KMS-11 (cell line): ENCODE measurements around the gene RGS10.

Experiments used
- H2AFZ ChIP-seq: fragments of 200-600 bp; sonication (generic); 2 replicates; pipeline ENCODE4 v1.6.1; 2016; ENCODE audit warnings: antibody characterized with exemption, mixed run types, low read depth
- H3K27ac ChIP-seq: fragments of 200-600 bp; sonication (generic); 2 replicates; pipeline ENCODE4 v1.6.1; 2016; ENCODE audit warnings: mild to moderate bottlenecking, mixed run types
- H3K27me3 ChIP-seq: fragments of 200-600 bp; sonication (generic); 2 replicates; pipeline ENCODE4 v1.6.1; 2017; ENCODE audit warnings: mild to moderate bottlenecking, low read depth, mixed run types, moderate library complexity; ENCODE audit not compliant: insufficient read depth
- H3K36me3 ChIP-seq: fragments of 200-600 bp; sonication (generic); 2 replicates; pipeline ENCODE4 v1.6.1; 2017; ENCODE audit warnings: mild to moderate bottlenecking, mixed run types; ENCODE audit not compliant: insufficient read depth
- H3K4me1 ChIP-seq: fragments of 200-600 bp; sonication (generic); 2 replicates; pipeline ENCODE4 v1.6.1; 2016; ENCODE audit warnings: mild to moderate bottlenecking, low read depth, mixed run types; ENCODE audit not compliant: poor library complexity, severe bottlenecking
- H3K4me2 ChIP-seq: fragments of 200-600 bp; sonication (generic); 2 replicates; pipeline ENCODE4 v1.7.0; 2016; ENCODE audit warnings: mild to moderate bottlenecking, mixed run types
- H3K4me3 ChIP-seq: fragments of 200-600 bp; sonication (generic); IDR thresholded peaks from 2 replicates; pipeline ENCODE4 v1.6.1; 2017; ENCODE audit warnings: low read depth, low read length, mixed read lengths; ENCODE audit not compliant: insufficient read depth
- H3K79me2 ChIP-seq: fragments of 200-600 bp; sonication (generic); 2 replicates; pipeline ENCODE4 v1.6.1; 2016; ENCODE audit warnings: low read depth, mixed run types; ENCODE audit not compliant: insufficient read depth
- H3K9ac ChIP-seq: fragments of 200-600 bp; sonication (generic); 2 replicates; pipeline ENCODE4 v1.6.1; 2016; ENCODE audit warnings: mild to moderate bottlenecking, mixed run types
- H4K20me1 ChIP-seq: fragments of 200-600 bp; sonication (generic); 2 replicates; pipeline ENCODE4 v1.6.1; 2016; ENCODE audit warnings: mild to moderate bottlenecking, mixed run types; ENCODE audit not compliant: insufficient read depth
- TF ChIP-seq, protein P1 (sequence below): fragments of 200-600 bp; sonication (generic); conservative IDR thresholded peaks from 2 replicates; pipeline ENCODE4 v1.6.1; 2017; ENCODE audit warnings: low read depth, mild to moderate bottlenecking, antibody characterized with exemption, low read length, moderate library complexity, mixed read lengths

RGS10 gene

DNA sequence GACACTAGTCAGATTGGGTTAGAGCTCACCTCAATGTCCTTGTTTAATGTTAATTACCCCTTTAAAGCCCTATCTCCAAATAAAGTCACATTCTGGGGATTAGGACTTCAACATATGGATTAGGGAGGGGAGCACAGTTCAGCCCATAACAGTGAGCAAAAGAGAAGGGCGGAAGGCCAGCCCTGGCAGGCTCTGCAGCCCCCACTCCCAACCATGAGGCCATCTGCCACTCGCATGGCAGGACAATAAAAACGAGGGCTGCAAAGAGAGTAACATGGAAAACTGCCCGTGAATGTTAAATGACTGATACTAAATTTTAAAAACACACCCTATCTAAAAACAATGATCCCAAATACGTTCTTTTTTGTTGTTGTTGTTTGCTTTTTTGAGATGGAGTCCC lies 38.7 kb downstream of the RGS10 start:
- no peaks in the 10 kb centered on the region for H3K4me1 ChIP-seq
- TF ChIP-seq, protein P1, sequence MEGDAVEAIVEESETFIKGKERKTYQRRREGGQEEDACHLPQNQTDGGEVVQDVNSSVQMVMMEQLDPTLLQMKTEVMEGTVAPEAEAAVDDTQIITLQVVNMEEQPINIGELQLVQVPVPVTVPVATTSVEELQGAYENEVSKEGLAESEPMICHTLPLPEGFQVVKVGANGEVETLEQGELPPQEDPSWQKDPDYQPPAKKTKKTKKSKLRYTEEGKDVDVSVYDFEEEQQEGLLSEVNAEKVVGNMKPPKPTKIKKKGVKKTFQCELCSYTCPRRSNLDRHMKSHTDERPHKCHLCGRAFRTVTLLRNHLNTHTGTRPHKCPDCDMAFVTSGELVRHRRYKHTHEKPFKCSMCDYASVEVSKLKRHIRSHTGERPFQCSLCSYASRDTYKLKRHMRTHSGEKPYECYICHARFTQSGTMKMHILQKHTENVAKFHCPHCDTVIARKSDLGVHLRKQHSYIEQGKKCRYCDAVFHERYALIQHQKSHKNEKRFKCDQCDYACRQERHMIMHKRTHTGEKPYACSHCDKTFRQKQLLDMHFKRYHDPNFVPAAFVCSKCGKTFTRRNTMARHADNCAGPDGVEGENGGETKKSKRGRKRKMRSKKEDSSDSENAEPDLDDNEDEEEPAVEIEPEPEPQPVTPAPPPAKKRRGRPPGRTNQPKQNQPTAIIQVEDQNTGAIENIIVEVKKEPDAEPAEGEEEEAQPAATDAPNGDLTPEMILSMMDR, result no peak
- no peaks in the 10 kb centered on the region for H3K36me3 ChIP-seq
- no peak overlapping the region for H2AFZ ChIP-seq
- H3K4me2 ChIP-seq, result no peak overlapping the region
- H3K9ac ChIP-seq, result no peak overlapping the region
- H3K4me3 ChIP-seq, result no peak overlapping the region
- H3K27me3 ChIP-seq, result no peaks in the 10 kb centered on the region
- no peak overlapping the region for H3K27ac ChIP-seq
- no peaks in the 10 kb centered on the region for H3K79me2 ChIP-seq
- H4K20me1 ChIP-seq, result no peaks in the 10 kb centered on the region

DNA sequence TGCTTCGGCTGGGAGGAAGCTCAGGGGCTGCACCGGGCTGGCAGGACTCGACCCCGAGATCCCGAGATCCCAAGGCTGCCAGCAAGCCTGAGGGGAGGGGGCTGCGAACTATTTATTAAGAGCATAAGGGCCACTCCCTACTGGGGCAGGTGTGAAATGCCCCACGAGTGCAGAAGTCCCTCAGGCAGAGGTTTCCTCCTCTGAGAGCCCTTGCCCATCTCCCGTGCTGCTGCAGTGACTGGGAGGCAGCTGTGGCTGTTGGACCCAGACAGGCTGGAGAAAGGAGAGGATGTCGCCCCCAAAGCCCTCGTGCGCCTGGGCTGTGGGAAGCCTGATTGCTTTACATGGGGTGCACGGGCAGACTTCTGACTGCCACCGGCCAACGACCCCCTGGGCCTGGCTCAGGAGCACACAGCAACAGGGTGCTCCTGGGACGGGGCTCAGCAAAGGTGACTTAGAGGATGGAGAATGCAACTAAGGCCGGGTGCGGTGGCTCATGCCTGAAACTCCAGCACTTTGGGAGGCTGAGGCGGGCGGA lies 39.8 kb downstream of the RGS10 start:
- Histone ChIP-seq H3K4me1 (no peaks in the 10 kb centered on the region), H3K4me3 (no peak overlapping the region), H3K27me3 (no peaks in the 10 kb centered on the region), H2AFZ (no peak overlapping the region), H3K9ac (no peak overlapping the region), H3K4me2 (no peak overlapping the region), H3K79me2 (no peaks in the 10 kb centered on the region), H3K36me3 (no peaks in the 10 kb centered on the region), H3K27ac (no peak overlapping the region), H4K20me1 (no peaks in the 10 kb centered on the region)
- TF ChIP-seq, protein P1, result no peak

DNA sequence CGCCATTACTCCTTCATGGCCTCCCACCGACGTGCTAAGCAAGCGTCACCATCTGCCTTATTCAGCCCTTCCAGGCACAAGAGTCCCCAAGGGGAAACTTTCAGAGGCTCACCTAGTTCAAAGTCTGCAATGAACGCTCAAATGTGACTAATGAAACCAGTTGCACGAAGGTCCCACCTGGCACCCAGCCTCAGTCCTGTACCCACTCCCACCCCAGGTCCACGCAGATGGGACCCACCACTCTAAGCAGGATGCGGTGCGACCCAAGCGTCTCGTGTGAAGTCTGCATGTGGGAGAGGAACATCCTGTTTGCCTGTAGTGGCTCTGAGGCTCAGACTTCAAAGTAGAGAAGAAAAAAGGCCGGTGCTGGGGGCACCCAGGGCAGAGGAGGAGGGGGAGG lies 40.3 kb downstream of the RGS10 start:
- Histone ChIP-seq H2AFZ (no peak overlapping the region), H3K4me1 (no peaks in the 10 kb centered on the region), H3K9ac (no peak overlapping the region), H3K27me3 (no peaks in the 10 kb centered on the region), H3K4me2 (no peak overlapping the region), H3K36me3 (no peaks in the 10 kb centered on the region), H3K4me3 (no peak overlapping the region), H3K79me2 (no peaks in the 10 kb centered on the region), H3K27ac (no peak overlapping the region), H4K20me1 (no peaks in the 10 kb centered on the region)
- TF ChIP-seq, protein P1, result no peak

DNA sequence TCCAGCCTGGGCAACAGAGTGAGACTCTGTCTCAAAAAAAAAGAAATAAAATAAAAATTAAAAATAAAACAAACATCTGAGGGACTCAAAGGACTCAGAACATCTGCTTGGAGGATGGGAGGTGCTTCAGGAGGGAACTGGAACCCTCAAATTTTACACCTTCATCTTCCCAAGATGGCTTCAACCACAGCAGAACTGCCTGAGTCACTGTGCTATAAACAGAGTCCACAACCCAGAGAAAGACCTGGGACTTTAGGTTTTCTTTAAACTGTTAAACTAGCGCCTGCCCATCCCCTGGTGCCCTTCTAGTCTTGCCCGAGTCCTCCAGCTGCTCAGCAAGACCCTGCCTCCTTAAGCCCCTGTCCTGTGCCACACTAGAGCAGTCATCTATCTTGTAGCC lies 40.8 kb downstream of the RGS10 start:
- no peak overlapping the region for H3K4me2 ChIP-seq
- no peaks in the 10 kb centered on the region for H3K36me3 ChIP-seq
- no peak overlapping the region for H2AFZ ChIP-seq
- H3K79me2 ChIP-seq, result no peaks in the 10 kb centered on the region
- H3K4me3 ChIP-seq, result no peak overlapping the region
- no peak overlapping the region for H3K27ac ChIP-seq
- no peaks in the 10 kb centered on the region for H4K20me1 ChIP-seq
- TF ChIP-seq, protein P1, result no peak
- no peak overlapping the region for H3K9ac ChIP-seq
- H3K27me3 ChIP-seq, result no peaks in the 10 kb centered on the region
- no peaks in the 10 kb centered on the region for H3K4me1 ChIP-seq
